ENCODE results near the gene OMD. TPM values are rescaled to one million over a fixed set of nuclear protein-coding genes. Genes with fewer than 3 reads are reported as not detected.

Gene OMD, protein sequence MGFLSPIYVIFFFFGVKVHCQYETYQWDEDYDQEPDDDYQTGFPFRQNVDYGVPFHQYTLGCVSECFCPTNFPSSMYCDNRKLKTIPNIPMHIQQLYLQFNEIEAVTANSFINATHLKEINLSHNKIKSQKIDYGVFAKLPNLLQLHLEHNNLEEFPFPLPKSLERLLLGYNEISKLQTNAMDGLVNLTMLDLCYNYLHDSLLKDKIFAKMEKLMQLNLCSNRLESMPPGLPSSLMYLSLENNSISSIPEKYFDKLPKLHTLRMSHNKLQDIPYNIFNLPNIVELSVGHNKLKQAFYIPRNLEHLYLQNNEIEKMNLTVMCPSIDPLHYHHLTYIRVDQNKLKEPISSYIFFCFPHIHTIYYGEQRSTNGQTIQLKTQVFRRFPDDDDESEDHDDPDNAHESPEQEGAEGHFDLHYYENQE
- 0.85 TPM for polyA plus RNA-seq
- long read RNA-seq, donor 1, partial matches to known transcripts: 0 of 1 reads
- long read RNA-seq, donor 1, other reads (novel, unspliced or antisense): 0 of 1 reads
- long read RNA-seq, donor 2: 0 reads
- long read RNA-seq, donor 3: 0 reads
- long read RNA-seq, donor 4: 0 reads
- long read RNA-seq, donor 5: 0 reads
- long read RNA-seq, donor 6: 0 reads
- long read RNA-seq, donor 7: 0 reads
- long read RNA-seq, donor 8: 0 reads
- long read RNA-seq, donor 9: 0 reads
- long read RNA-seq, donor 10: 0 reads
- long read RNA-seq, donor 11: 0 reads

DNA sequence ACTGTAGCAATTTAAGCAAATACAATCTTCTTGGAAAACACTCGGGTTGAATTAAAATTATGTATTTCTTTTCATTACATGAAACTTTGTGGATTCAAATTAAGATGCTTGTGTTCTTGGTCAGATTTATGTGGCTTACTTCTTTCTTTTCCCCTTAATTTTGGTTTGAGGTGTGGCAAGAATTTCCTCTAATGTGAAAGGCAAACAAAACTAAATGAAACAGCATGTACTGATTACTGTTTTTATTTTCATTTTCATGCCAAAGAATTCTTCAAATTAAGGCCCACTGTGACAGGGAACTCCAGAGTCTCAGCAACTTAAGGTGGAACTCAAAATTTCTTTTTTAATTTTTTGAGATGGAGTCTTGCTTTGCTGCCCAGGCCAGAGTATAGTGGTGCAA, at the start of gene OMD:
OMD (minus strand) TSS at position 132 of the 400 bp plus-strand sequence. CDS start 6,913 bp downstream, outside the sequence.
- no peak within 1 kb of the TSS for H3K4me3 ChIP-seq (ENCODE audit: low read length)
- no CpG with 5 or more reads among the region's 1 CpG for WGBS (ENCODE audit: insufficient coverage, low lambda C conversion rate)
- H3K27me3 ChIP-seq (ENCODE audit: control insufficient read depth, insufficient read depth, low read length): no peaks in the 10 kb centered on the region
- H3K27ac ChIP-seq (ENCODE audit: low read length): peak within 1 kb of the TSS; percentile 43
- no peaks in the 10 kb centered on the region for H3K36me3 ChIP-seq (ENCODE audit: control insufficient read depth, insufficient read depth, low read length)
- no peaks in the 10 kb centered on the region for H3K9me3 ChIP-seq (ENCODE audit: control insufficient read depth, low read depth, low read length)
- DNase-seq: no peak
- peaks cover 4% of the 10 kb centered on the region for H3K4me1 ChIP-seq (ENCODE audit: control insufficient read depth, insufficient read depth, low read length)

DNA sequence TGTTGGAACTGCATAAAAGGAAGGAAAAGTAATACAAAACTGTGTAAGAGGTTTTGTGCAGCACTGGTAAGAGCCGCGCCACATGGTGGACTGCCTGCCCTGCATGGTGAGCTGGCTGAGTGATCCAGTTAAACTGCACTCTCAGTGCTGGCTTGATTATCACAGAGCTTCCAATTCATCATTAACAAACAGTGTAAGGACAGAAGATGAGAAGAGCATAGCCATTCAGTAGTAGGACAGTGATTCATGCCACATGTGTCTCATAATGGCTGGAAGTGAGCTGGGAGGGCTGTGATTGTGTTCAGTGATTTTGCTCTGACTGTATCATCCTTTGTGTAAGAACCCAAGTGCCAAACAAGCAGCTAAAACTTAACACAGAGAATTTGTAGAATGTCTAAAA, 43.9 kb upstream of the OMD start:
- Histone ChIP-seq H3K4me3 (ENCODE audit: low read length) (no peak overlapping the region), H3K27ac (ENCODE audit: low read length) (no peak overlapping the region), H3K9me3 (ENCODE audit: control insufficient read depth, low read depth, low read length) (no peaks in the 10 kb centered on the region), H3K36me3 (ENCODE audit: control insufficient read depth, insufficient read depth, low read length) (no peaks in the 10 kb centered on the region), H3K27me3 (ENCODE audit: control insufficient read depth, insufficient read depth, low read length) (no peaks in the 10 kb centered on the region), H3K4me1 (ENCODE audit: control insufficient read depth, insufficient read depth, low read length) (no peaks in the 10 kb centered on the region)
- no peak for DNase-seq
- WGBS (ENCODE audit: insufficient coverage, low lambda C conversion rate): no CpG with 5 or more reads among the region's 2 CpGs

DNA sequence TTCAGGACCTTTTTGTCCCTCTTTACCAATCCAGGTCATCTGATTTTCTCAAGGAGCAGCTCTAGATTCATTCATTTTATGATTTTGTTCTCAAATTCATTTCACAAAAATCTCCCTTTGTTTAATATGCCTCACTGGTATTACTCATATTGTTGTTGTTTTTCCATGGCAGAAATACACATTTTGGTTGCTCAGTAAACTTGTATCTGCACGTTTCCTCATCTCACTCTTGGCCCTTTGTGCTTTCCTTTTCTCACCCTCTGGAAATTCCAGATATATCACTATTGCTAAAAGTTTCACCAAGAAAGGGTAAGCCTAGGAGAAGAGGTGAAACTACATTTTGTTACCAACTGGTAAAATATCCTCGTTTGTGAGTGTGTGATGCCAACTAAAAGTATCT, 43.2 kb upstream of the OMD start:
- WGBS (ENCODE audit: insufficient coverage, low lambda C conversion rate): 93% methylated on average over 2 of the region's 2 CpGs
- no peak overlapping the region for H3K27ac ChIP-seq (ENCODE audit: low read length)
- no peak overlapping the region for H3K4me3 ChIP-seq (ENCODE audit: low read length)
- no peak for DNase-seq
- no peaks in the 10 kb centered on the region for H3K36me3 ChIP-seq (ENCODE audit: control insufficient read depth, insufficient read depth, low read length)
- H3K9me3 ChIP-seq (ENCODE audit: control insufficient read depth, low read depth, low read length): no peaks in the 10 kb centered on the region
- no peaks in the 10 kb centered on the region for H3K4me1 ChIP-seq (ENCODE audit: control insufficient read depth, insufficient read depth, low read length)
- H3K27me3 ChIP-seq (ENCODE audit: control insufficient read depth, insufficient read depth, low read length): no peaks in the 10 kb centered on the region

DNA sequence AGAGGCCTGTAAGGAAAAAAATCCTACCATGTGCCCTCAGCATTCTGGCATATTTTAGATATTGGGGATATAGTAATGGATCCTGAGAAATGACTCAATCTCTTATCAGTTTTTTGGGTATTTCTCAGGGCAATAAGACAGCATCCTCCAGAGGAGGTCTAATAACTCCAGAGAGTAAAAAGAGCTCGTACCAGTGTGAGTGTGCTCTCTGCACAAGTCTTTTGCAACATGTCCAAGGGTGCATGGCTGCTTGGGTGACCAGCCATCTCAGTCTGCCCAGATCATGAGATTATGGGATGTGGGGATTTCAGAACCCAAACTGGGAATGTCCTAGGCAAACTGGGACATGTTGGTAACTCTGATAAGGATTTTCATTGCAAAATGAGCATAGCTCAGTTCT, 42.8 kb upstream of the OMD start:
- no peaks in the 10 kb centered on the region for H3K27me3 ChIP-seq (ENCODE audit: control insufficient read depth, insufficient read depth, low read length)

DNA sequence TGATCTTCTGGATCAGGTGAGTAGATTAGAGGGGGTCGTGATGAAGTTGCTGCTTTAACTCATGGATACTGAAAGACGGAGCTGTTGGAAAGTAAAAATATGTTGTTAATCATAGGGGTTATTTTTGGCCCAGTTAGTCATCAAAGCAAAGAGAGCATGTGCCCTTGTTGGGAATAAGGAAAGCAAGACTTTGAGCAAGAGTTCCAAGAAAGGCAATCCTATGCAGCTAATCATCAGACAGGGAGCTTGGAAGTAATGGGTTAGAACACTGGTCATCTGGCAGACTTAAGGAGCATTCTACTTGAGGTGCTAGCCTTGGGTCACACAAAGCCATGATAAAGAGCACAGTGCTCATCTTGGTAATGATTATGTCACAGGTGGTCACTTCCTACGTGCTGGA, 39.7 kb upstream of the OMD start:
- no peaks in the 10 kb centered on the region for H3K9me3 ChIP-seq (ENCODE audit: control insufficient read depth, low read depth, low read length)
- 100% methylated on average over 1 of the region's 3 CpGs for WGBS (ENCODE audit: insufficient coverage, low lambda C conversion rate)
- no peak for DNase-seq
- no peak overlapping the region for H3K4me3 ChIP-seq (ENCODE audit: low read length)
- H3K27me3 ChIP-seq (ENCODE audit: control insufficient read depth, insufficient read depth, low read length): no peaks in the 10 kb centered on the region
- no peaks in the 10 kb centered on the region for H3K4me1 ChIP-seq (ENCODE audit: control insufficient read depth, insufficient read depth, low read length)
- no peaks in the 10 kb centered on the region for H3K36me3 ChIP-seq (ENCODE audit: control insufficient read depth, insufficient read depth, low read length)
- H3K27ac ChIP-seq (ENCODE audit: low read length): no peak overlapping the region

More for the DNA sequence above, 42.8 kb upstream of the OMD start:
- Histone ChIP-seq H3K36me3 (ENCODE audit: control insufficient read depth, insufficient read depth, low read length) (no peaks in the 10 kb centered on the region), H3K4me3 (ENCODE audit: low read length) (no peak overlapping the region), H3K27ac (ENCODE audit: low read length) (no peak overlapping the region), H3K9me3 (ENCODE audit: control insufficient read depth, low read depth, low read length) (no peaks in the 10 kb centered on the region), H3K4me1 (ENCODE audit: control insufficient read depth, insufficient read depth, low read length) (no peaks in the 10 kb centered on the region)
- no peak for DNase-seq
- WGBS (ENCODE audit: insufficient coverage, low lambda C conversion rate): no CpG with 5 or more reads among the region's 1 CpG

DNA sequence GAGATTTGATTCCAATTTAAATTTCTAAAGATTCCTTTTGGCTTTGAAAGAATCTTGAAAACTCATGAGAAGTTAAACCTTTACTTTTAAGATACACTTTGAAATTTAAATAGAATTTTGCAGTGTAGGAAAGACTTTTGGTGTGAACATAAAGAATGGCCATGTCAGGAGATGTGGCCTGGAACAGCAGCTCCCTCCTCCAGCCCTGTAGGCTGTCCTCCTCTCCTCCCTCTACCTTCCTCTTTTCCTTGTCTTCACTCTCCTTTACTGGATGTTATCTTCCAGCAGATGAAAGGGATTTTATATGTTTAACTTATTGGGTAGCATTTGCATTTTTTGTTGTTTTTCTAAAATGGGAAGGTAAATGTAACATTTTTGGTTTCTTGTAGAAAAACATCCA, 39.1 kb upstream of the OMD start:
- DNase-seq: no peak
- Histone ChIP-seq H3K4me3 (ENCODE audit: low read length) (no peak overlapping the region), H3K27me3 (ENCODE audit: control insufficient read depth, insufficient read depth, low read length) (no peaks in the 10 kb centered on the region), H3K36me3 (ENCODE audit: control insufficient read depth, insufficient read depth, low read length) (no peaks in the 10 kb centered on the region), H3K9me3 (ENCODE audit: control insufficient read depth, low read depth, low read length) (no peaks in the 10 kb centered on the region), H3K27ac (ENCODE audit: low read length) (no peak overlapping the region), H3K4me1 (ENCODE audit: control insufficient read depth, insufficient read depth, low read length) (no peaks in the 10 kb centered on the region)

DNA sequence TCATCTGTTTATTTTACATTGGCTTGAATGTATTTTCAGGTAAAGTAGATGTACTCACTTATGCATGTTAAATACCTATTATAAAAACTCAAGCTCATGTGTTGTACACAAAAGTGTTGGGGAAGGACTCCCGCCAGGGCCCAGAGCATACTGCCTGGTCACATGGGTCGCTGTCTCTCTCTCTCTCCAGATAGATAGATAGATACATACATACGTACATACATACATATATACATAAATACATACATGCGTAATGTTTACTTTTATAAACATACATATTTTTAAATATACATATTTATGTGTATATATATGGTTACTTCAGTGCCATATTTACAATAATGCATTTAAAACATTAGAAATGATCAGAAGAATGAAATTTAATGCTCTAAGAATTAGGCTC, 33.3 kb upstream of the OMD start:
- H3K27ac ChIP-seq (ENCODE audit: low read length): no peak overlapping the region
- H3K4me3 ChIP-seq (ENCODE audit: low read length): no peak overlapping the region
- no peaks in the 10 kb centered on the region for H3K9me3 ChIP-seq (ENCODE audit: control insufficient read depth, low read depth, low read length)
- WGBS (ENCODE audit: insufficient coverage, low lambda C conversion rate): no CpG with 5 or more reads among the region's 4 CpGs
- no peaks in the 10 kb centered on the region for H3K27me3 ChIP-seq (ENCODE audit: control insufficient read depth, insufficient read depth, low read length)
- no peaks in the 10 kb centered on the region for H3K36me3 ChIP-seq (ENCODE audit: control insufficient read depth, insufficient read depth, low read length)
- H3K4me1 ChIP-seq (ENCODE audit: control insufficient read depth, insufficient read depth, low read length): no peaks in the 10 kb centered on the region
- DNase-seq: no peak

DNA sequence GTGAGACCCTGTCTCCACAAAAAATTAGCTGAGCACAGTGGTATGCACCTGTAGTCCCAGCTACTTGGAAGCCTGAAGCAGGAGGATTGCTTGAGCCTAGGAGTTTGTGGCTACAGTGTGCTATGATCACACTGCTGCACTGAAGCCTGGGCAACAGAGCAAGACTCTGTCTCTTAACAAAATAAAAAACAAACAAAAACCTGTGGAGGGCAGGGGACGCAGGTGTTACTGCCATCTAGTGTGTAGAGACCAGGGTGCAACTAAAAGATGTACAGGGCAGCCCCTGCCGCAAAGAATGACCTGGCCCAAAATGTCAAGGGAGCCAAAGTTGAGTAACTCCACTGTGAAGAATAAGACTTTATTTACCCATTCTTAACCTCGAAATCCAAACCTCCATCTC, 30.9 kb upstream of the OMD start:
- no peak for DNase-seq
- Histone ChIP-seq H3K9me3 (ENCODE audit: control insufficient read depth, low read depth, low read length) (no peaks in the 10 kb centered on the region), H3K27me3 (ENCODE audit: control insufficient read depth, insufficient read depth, low read length) (no peaks in the 10 kb centered on the region), H3K4me3 (ENCODE audit: low read length) (no peak overlapping the region), H3K36me3 (ENCODE audit: control insufficient read depth, insufficient read depth, low read length) (no peaks in the 10 kb centered on the region), H3K27ac (ENCODE audit: low read length) (no peak overlapping the region), H3K4me1 (ENCODE audit: control insufficient read depth, insufficient read depth, low read length) (no peaks in the 10 kb centered on the region)
- WGBS (ENCODE audit: insufficient coverage, low lambda C conversion rate): 88% methylated on average over 1 of the region's 3 CpGs

DNA sequence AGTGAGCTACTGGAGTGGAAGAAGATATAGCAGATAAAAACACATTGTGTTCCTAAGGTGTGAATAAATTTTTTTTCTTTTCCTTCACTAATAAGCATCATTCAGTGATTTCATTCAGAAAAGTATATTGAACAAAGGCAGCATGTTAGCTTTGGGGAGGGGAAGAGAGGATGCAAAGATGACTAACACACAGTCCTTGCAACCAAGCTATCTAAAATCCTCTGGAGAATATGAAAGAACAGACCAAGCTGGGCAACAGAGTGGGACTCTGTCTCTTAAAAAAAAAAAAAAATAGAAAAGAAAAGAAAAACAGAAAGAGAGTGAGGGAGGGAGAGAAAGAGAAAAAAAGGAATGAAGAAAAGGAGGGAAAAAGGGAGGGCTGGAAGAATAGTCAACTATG, 22.3 kb upstream of the OMD start:
- DNase-seq: no peak
- no peaks in the 10 kb centered on the region for H3K36me3 ChIP-seq (ENCODE audit: control insufficient read depth, insufficient read depth, low read length)
- no peak overlapping the region for H3K27ac ChIP-seq (ENCODE audit: low read length)
- no peaks in the 10 kb centered on the region for H3K9me3 ChIP-seq (ENCODE audit: control insufficient read depth, low read depth, low read length)
- no peak overlapping the region for H3K4me3 ChIP-seq (ENCODE audit: low read length)
- no peaks in the 10 kb centered on the region for H3K27me3 ChIP-seq (ENCODE audit: control insufficient read depth, insufficient read depth, low read length)
- H3K4me1 ChIP-seq (ENCODE audit: control insufficient read depth, insufficient read depth, low read length): no peaks in the 10 kb centered on the region

DNA sequence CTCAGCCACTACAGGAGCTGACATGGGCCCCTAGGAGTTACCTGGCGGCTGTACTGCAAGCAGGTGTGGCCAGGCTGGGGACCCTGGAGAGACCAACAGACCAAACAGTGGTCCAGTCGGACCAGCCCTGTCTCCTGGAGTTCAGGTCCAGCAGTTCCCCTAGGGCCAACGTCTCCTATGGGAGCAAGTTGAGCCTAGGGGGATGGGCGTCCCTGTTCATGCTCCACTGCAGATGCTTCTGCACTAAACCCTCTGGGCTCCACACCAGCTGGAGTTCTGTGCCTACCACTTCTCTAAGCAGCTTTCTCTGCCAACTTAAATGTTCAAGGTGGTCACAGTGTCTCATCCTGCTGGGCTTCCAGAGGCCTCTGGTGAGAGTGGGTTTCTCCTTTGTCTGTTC, 20.6 kb upstream of the OMD start:
- Histone ChIP-seq H3K36me3 (ENCODE audit: control insufficient read depth, insufficient read depth, low read length) (no peaks in the 10 kb centered on the region), H3K9me3 (ENCODE audit: control insufficient read depth, low read depth, low read length) (no peaks in the 10 kb centered on the region), H3K4me3 (ENCODE audit: low read length) (no peak overlapping the region), H3K27me3 (ENCODE audit: control insufficient read depth, insufficient read depth, low read length) (no peaks in the 10 kb centered on the region), H3K4me1 (ENCODE audit: control insufficient read depth, insufficient read depth, low read length) (no peaks in the 10 kb centered on the region), H3K27ac (ENCODE audit: low read length) (no peak overlapping the region)
- no CpG with 5 or more reads among the region's 4 CpGs for WGBS (ENCODE audit: insufficient coverage, low lambda C conversion rate)
- DNase-seq: no peak

DNA sequence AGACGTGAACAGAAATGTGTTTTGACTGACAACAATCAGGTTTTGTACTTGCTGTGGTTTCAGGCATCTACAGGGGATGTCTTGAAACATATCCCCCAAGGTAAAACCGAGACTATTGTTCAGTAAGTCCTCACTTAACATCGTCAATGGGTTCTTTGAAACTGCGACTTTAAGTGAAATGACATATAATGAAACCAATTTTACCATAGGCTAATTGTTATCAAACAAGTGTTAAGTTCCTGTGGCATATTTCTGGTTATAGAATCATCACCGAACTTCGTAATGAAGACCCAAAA, 16.4 kb upstream of the OMD start:
- no peaks in the 10 kb centered on the region for H3K4me1 ChIP-seq (ENCODE audit: control insufficient read depth, insufficient read depth, low read length)

More for the DNA sequence above, 16.4 kb upstream of the OMD start:
- no peaks in the 10 kb centered on the region for H3K36me3 ChIP-seq (ENCODE audit: control insufficient read depth, insufficient read depth, low read length)
- DNase-seq: no peak
- no peaks in the 10 kb centered on the region for H3K9me3 ChIP-seq (ENCODE audit: control insufficient read depth, low read depth, low read length)
- H3K27me3 ChIP-seq (ENCODE audit: control insufficient read depth, insufficient read depth, low read length): no peaks in the 10 kb centered on the region
- no CpG with 5 or more reads among the region's 6 CpGs for WGBS (ENCODE audit: insufficient coverage, low lambda C conversion rate)
- no peak overlapping the region for H3K4me3 ChIP-seq (ENCODE audit: low read length)
- H3K27ac ChIP-seq (ENCODE audit: low read length): no peak overlapping the region

All from large intestine (tissue), 12 donors.